HG03097 (cell line): ENCODE results near the gene CAMSAP3.

Experiments used
- ATAC-seq: cut with Tn5 transposase; IDR thresholded peaks from one replicate; pipeline ENCODE4 v1.9.1; 2021; ENCODE audit not compliant: unreplicated experiment, low FRiP score

Gene CAMSAP3

GRCh38 chr19:7644550-7644877 lies 48.9 kb downstream of the CAMSAP3 start:
- no peak for ATAC-seq

- ATAC-seq = no peak
These were observed 49.5 kb downstream of the CAMSAP3 start for GRCh38 chr19:7645163-7645562.

- ATAC-seq = no peak
These were observed 50.2 kb downstream of the CAMSAP3 start for GRCh38 chr19:7645656-7646425.

GRCh38 chr19:7646426-7646700 lies 50.7 kb downstream of the CAMSAP3 start:
- no peak for ATAC-seq

- no peak for ATAC-seq
These were observed 51.5 kb downstream of the CAMSAP3 start for GRCh38 chr19:7647156-7647555.

- ATAC-seq = no peak
These were observed 52.8 kb downstream of the CAMSAP3 start for GRCh38 chr19:7648265-7649014.

- ATAC-seq = no peak
These were observed 54.5 kb downstream of the CAMSAP3 start for GRCh38 chr19:7650148-7650547.

GRCh38 chr19:7652061-7652641 lies 56.5 kb downstream of the CAMSAP3 start:
- ATAC-seq = no peak

- no peak for ATAC-seq
These were observed 58.7 kb downstream of the CAMSAP3 start for GRCh38 chr19:7654401-7654800.

GRCh38 chr19:7655581-7655980 lies 59.9 kb downstream of the CAMSAP3 start:
- no peak for ATAC-seq

GRCh38 chr19:7657131-7657751 lies 61.6 kb downstream of the CAMSAP3 start:
- ATAC-seq = no peak

GRCh38 chr19:7658219-7658686 lies 62.6 kb downstream of the CAMSAP3 start:
- peak; percentile 76 for ATAC-seq

- ATAC-seq = no peak
These were observed 66.3 kb downstream of the CAMSAP3 start for GRCh38 chr19:7661744-7662538.

GRCh38 chr19:7662657-7663056 lies 67.0 kb downstream of the CAMSAP3 start:
- no peak for ATAC-seq

GRCh38 chr19:7663706-7664105 lies 68.0 kb downstream of the CAMSAP3 start:
- ATAC-seq = no peak

GRCh38 chr19:7665076-7665475 lies 69.4 kb downstream of the CAMSAP3 start:
- no peak for ATAC-seq
